Cardiac muscle cell (in vitro differentiated cells and primary cell): Measurements from ENCODE around the gene PARP15. TPM values are rescaled to one million over a fixed set of nuclear protein-coding genes. Genes with fewer than 3 reads are reported as not detected.

Experiments used
- DNase-seq, 2 donors: peaks; one replicate each; pipeline versions ENCODE4 v3.0.0 to v3.0.0-alpha.2; 2010 to 2017; ENCODE audit warnings: low read depth in 1 of 2, low spot score in 1 of 2
- H3K27ac ChIP-seq: fragments of 200-600 bp; sonication (generic); 2 replicates; pipeline ENCODE4 v1.5.1; 2016
- H3K27me3 ChIP-seq: fragments of 200-600 bp; sonication (generic); 2 replicates; pipeline ENCODE4 v1.6.0; 2016; ENCODE audit warnings: control low read depth
- H3K36me3 ChIP-seq: fragments of 200-600 bp; sonication (generic); 2 replicates; pipeline ENCODE4 v1.5.1; 2016; ENCODE audit warnings: control low read depth
- H3K4me1 ChIP-seq: fragments of 200-600 bp; sonication (generic); 2 replicates; pipeline ENCODE4 v1.8.1; 2017; ENCODE audit warnings: low read depth, mild to moderate bottlenecking, mixed run types
- H3K4me3 ChIP-seq: fragments of 200-600 bp; sonication (generic); 2 replicates; pipeline ENCODE4 v1.5.1; 2016; ENCODE audit warnings: mild to moderate bottlenecking
- H3K9me3 ChIP-seq: fragments of 200-600 bp; sonication (generic); 2 replicates; pipeline ENCODE4 v1.5.1; 2017; ENCODE audit warnings: low read depth, mild to moderate bottlenecking, control low read depth
- CTCF ChIP-seq: IDR thresholded peaks from 2 replicates; pipeline ENCODE4 v1.5.1; 2012; ENCODE audit warnings: low read depth, mild to moderate bottlenecking, low read length
- polyA plus RNA-seq: library from polyadenylated mRNA; unstranded; fragments of >200 nt; fragmentation: Nextera tagmentation; extraction: Ambion mirVana; gene quantifications from 2 replicates; pipeline ENCODE4 v1.2.1, GENCODE V29; 2016
- total RNA-seq: library from RNA; depleted of rRNA; stranded (reverse); fragments of >200 nt; gene quantifications from 2 replicates; pipeline ENCODE4 v1.2.3, GENCODE V29; 2016

Gene PARP15
- total RNA-seq (not detected in 2 replicates), polyA plus RNA-seq (0.05 TPM in 1 of 2 replicates, not detected in the other)

- no peaks in the 10 kb centered on the region for H3K9me3 ChIP-seq
- DNase-seq, result peak; percentile 15 to 30
- H3K36me3 ChIP-seq, result no peaks in the 10 kb centered on the region
- peak within 1 kb of the TSS; percentile 17 for H3K4me3 ChIP-seq
- peak; percentile 13 for TF ChIP-seq CTCF
- no peak within 1 kb of the TSS for H3K27ac ChIP-seq
- peaks cover 4% of the 10 kb centered on the region for H3K4me1 ChIP-seq
- peaks cover 29% of the 10 kb centered on the region for H3K27me3 ChIP-seq
These were observed at the start of gene PARP15 for GRCh38 chr3:122577409-122578031. TSS of gene PARP15 (plus strand) at chr3:122577650. CDS start at chr3:122577668, 18 bp downstream.

DNA sequence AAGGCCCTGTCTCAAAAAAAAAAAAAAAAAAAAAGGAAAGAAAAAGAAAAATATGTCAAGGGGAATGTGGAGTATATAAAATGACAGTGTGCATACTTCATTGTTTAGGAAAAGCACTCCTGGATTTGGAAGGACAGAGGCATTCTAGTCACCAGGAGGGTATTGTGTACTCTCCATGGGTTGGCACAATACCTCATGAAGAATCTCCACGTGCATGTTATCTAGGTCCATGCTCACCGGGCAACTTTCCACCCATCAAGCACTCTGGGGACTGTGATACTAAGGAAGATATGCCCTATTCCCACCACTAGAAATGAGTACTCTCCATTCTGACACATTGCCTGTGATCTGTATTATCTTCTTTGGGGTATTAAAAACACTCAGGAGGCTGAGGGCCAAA, 47.3 kb upstream of the PARP15 start:
- DNase-seq, result no peak
- no peaks in the 10 kb centered on the region for H3K27me3 ChIP-seq
- no peaks in the 10 kb centered on the region for H3K4me1 ChIP-seq
- no peak for TF ChIP-seq CTCF
- no peak overlapping the region for H3K27ac ChIP-seq
- H3K36me3 ChIP-seq, result no peaks in the 10 kb centered on the region
- no peaks in the 10 kb centered on the region for H3K9me3 ChIP-seq
- H3K4me3 ChIP-seq, result no peak overlapping the region

GRCh38 chr3:122533480-122533879, 44.0 kb upstream of the PARP15 start:
- Histone ChIP-seq H3K27me3 (peaks cover 6% of the 10 kb centered on the region), H3K9me3 (no peaks in the 10 kb centered on the region), H3K27ac (no peak overlapping the region), H3K4me1 (no peaks in the 10 kb centered on the region), H3K36me3 (no peaks in the 10 kb centered on the region), H3K4me3 (no peak overlapping the region)
- TF ChIP-seq CTCF, result no peak
- no peak for DNase-seq

DNA sequence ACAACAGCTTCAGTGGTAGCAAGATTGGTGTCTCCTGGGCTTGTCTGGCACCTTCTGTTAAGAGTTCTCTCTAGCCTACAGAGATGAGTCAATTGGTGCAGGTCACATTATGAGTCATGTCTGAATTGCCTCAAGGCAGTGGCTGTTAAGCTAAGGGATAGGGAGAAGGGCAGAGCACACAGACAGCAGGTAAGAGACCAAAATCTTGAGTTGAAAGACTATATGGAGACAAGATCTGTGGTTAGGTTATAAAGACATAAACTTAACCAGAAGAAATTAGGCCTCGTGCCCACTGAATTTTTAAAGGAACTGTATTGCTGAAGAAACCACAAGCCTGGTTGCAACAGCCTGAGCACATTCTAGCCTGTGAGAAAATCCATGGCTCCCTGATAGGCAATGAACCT, 43.5 kb upstream of the PARP15 start:
- Histone ChIP-seq H3K27ac (no peak overlapping the region), H3K4me3 (no peak overlapping the region), H3K36me3 (no peaks in the 10 kb centered on the region), H3K27me3 (peaks cover 6% of the 10 kb centered on the region), H3K9me3 (no peaks in the 10 kb centered on the region), H3K4me1 (no peaks in the 10 kb centered on the region)
- no peak for TF ChIP-seq CTCF
- peak in 1 of 2 donors; percentile 55 for DNase-seq

- DNase-seq, result no peak
- peaks cover 6% of the 10 kb centered on the region for H3K27me3 ChIP-seq
- no peak overlapping the region for H3K4me3 ChIP-seq
- no peaks in the 10 kb centered on the region for H3K36me3 ChIP-seq
- no peaks in the 10 kb centered on the region for H3K9me3 ChIP-seq
- no peak for TF ChIP-seq CTCF
- no peak overlapping the region for H3K27ac ChIP-seq
- H3K4me1 ChIP-seq, result no peaks in the 10 kb centered on the region
These were observed 41.4 kb upstream of the PARP15 start for GRCh38 chr3:122535964-122536631.
